ENCODE measurements around the gene HECTD3.

DNA sequence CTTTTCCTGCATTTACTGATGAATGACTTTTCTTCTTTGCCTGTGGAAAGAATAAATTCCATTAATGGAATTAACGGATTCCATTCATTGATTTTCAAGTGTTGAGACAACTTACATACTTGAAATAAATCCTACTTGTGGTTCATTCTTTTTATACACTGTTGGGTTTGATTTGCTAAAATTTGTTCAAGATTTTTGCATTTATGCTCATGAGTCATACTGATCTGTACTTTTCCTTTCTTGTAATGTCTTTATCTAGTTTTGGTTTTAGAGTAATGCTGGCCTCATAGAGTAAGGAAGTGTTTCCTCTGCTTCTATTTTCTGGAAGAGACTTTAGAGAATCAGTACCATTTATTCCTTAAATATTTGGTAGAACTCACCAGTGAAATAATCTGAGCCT is 15.3 kb upstream of the HECTD3 start:
- TF ChIP-seq, protein P1, sequence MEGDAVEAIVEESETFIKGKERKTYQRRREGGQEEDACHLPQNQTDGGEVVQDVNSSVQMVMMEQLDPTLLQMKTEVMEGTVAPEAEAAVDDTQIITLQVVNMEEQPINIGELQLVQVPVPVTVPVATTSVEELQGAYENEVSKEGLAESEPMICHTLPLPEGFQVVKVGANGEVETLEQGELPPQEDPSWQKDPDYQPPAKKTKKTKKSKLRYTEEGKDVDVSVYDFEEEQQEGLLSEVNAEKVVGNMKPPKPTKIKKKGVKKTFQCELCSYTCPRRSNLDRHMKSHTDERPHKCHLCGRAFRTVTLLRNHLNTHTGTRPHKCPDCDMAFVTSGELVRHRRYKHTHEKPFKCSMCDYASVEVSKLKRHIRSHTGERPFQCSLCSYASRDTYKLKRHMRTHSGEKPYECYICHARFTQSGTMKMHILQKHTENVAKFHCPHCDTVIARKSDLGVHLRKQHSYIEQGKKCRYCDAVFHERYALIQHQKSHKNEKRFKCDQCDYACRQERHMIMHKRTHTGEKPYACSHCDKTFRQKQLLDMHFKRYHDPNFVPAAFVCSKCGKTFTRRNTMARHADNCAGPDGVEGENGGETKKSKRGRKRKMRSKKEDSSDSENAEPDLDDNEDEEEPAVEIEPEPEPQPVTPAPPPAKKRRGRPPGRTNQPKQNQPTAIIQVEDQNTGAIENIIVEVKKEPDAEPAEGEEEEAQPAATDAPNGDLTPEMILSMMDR (IDR thresholded peaks at IDR 0.05): no peak
- no peak for TF ChIP-seq POLR2A (IDR thresholded peaks at IDR 0.05)

All from testis (tissue), 2 donors.